Measurements from ENCODE around the gene CNTNAP2.

DNA sequence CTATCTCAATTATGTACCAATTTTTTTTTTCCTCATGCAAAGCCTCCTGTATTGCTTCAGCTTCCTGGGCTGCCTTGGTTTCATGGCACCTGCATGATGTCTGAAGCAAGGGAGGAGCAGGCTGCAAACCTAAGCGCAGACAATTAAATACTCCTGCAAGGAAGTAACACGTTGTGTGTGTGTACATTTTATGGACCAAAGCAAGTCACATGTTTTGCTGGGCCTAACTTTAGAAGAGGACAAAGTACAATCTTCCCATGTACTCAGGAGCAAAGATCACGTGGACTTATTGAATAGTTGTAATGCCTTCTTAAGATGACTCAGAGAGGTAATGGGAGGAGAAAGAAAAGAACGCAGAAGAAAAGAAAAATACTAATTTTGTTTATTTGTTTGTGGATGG lies 1530.0 kb downstream of the CNTNAP2 start:
- TF ChIP-seq, protein P1, sequence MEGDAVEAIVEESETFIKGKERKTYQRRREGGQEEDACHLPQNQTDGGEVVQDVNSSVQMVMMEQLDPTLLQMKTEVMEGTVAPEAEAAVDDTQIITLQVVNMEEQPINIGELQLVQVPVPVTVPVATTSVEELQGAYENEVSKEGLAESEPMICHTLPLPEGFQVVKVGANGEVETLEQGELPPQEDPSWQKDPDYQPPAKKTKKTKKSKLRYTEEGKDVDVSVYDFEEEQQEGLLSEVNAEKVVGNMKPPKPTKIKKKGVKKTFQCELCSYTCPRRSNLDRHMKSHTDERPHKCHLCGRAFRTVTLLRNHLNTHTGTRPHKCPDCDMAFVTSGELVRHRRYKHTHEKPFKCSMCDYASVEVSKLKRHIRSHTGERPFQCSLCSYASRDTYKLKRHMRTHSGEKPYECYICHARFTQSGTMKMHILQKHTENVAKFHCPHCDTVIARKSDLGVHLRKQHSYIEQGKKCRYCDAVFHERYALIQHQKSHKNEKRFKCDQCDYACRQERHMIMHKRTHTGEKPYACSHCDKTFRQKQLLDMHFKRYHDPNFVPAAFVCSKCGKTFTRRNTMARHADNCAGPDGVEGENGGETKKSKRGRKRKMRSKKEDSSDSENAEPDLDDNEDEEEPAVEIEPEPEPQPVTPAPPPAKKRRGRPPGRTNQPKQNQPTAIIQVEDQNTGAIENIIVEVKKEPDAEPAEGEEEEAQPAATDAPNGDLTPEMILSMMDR (IDR thresholded peaks at IDR 0.05) = no peak
- TF ChIP-seq POLR2A (IDR thresholded peaks at IDR 0.05) = no peak

Data from testis (tissue), 2 donors.